Esophagus muscularis mucosa (tissue), 3 donors: Measurements from ENCODE around the gene ENOX1.

Source experiments
- CTCF ChIP-seq, 3 experiments: fragments of 200-600 bp in 2 of 3; fragments of 450-650 bp in 1 of 3; sonication (generic) in 2 of 3; IDR thresholded peaks; one replicate each; pipeline ENCODE4 v1.5.1; 2017 to 2019; ENCODE audit warnings: antibody characterized with exemption in 3 of 3, mild to moderate bottlenecking in 2 of 3, moderate library complexity in 1 of 3
- POLR2A ChIP-seq: fragments of 450-650 bp; IDR thresholded peaks from one replicate; pipeline ENCODE4 v1.6.1; 2017; ENCODE audit warnings: antibody characterized with exemption, moderate library complexity, mild to moderate bottlenecking, low read depth
- POLR2AphosphoS5 ChIP-seq, 2 donors: sonication (generic); formaldehyde crosslinking; IDR thresholded peaks; one replicate each; pipeline ENCODE4 v1.6.1; 2017; ENCODE audit warnings: antibody characterized with exemption in 2 of 2

- TF ChIP-seq CTCF (IDR thresholded peaks at IDR 0.05) = no peak
- no peak for TF ChIP-seq POLR2A
- no peak for TF ChIP-seq POLR2AphosphoS5 (IDR thresholded peaks at IDR 0.05)
Observed at GRCh38 chr13:43237616-43238015, 549.2 kb downstream of the ENOX1 start.
